ENCODE data around the gene PRH2.

- TF ChIP-seq CHD2 (IDR thresholded peaks at IDR 0.05; ENCODE audit: low read length, partially characterized antibody), result no peak
- no peak for TF ChIP-seq EP300 (IDR thresholded peaks at IDR 0.05; ENCODE audit: borderline replicate concordance in 1 of 2, low read depth in 1 of 2, low read length in 1 of 2)
- no peak for TF ChIP-seq JUND (IDR thresholded peaks at IDR 0.05)
- TF ChIP-seq MAX (IDR thresholded peaks at IDR 0.05; ENCODE audit: low read depth), result no peak
- no peak for TF ChIP-seq REST (IDR thresholded peaks at IDR 0.05; ENCODE audit: low read depth, low read length)
- no peak for TF ChIP-seq CTCF (IDR thresholded peaks at IDR 0.05)
- no peak for TF ChIP-seq MXI1 (IDR thresholded peaks at IDR 0.05; ENCODE audit: low read depth, low read length)
- TF ChIP-seq FOSL2 (IDR thresholded peaks at IDR 0.05; ENCODE audit: borderline replicate concordance, low read depth), result no peak
- no peak for TF ChIP-seq GATA2 (CRISPR knock-in tag; IDR thresholded peaks at IDR 0.05)
- TF ChIP-seq FOXM1 (IDR thresholded peaks at IDR 0.05; ENCODE audit: low read depth), result no peak
- TF ChIP-seq TEAD4 (IDR thresholded peaks at IDR 0.05; ENCODE audit: borderline replicate concordance, insufficient read depth), result no peak
These were observed 32.2 kb upstream of the PRH2 start for GRCh38 chr12:10896854-10897253.

Data from SK-N-SH (cell line).